ENCODE measurements around the gene SLC7A4.

The SLC7A4 gene

DNA sequence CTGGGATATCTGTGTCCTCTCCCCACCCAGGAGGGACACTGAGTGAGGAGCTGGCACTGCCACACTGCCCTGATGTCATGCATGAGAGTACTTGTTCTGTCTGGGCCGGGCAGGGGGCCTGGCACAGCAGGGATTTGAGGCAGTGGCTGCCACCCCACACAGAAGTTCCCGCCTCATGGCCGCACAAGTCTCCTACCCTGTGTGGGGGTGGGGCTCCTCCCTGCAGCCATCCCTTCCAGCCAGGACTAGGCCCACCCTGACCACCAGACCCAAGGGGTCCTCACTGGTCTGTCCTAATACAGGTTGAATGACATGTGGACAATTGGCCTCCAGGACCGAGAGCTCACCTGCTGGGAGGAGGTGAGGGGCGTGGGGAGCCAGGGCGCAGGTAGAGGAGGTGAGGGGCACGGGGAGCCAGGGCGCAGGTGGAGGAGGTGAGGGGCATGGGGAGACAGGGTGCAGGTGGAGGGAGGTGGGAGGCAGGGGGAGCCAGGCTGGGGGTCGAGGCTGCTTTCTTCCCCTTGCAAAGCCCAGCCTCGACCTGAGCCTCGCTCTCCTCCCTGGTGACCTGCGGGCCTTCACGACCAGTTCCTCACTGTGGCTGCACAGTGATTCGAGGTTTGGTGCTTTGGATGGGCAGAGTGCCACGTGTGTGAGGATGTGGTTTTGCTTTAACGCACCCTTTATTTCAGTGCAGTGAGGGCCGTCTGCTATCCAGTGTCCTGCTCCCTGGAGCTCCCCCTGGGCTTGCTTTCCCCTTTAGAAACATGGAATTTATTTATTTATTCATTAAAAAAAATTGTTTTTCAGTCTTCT, 42.8 kb downstream of the SLC7A4 start:
- no peak for DNase-seq (ENCODE audit: low spot score)
- in situ Hi-C loops (cut with MboI; ENCODE audit: low sequenced_read_pairs, unreplicated experiment) = no loop called here
- TF ChIP-seq CTCF (IDR thresholded peaks at IDR 0.05; ENCODE audit: borderline replicate concordance, control extremely low read depth, extremely low read depth, insufficient read depth, missing control alignments) = no peak

DNA sequence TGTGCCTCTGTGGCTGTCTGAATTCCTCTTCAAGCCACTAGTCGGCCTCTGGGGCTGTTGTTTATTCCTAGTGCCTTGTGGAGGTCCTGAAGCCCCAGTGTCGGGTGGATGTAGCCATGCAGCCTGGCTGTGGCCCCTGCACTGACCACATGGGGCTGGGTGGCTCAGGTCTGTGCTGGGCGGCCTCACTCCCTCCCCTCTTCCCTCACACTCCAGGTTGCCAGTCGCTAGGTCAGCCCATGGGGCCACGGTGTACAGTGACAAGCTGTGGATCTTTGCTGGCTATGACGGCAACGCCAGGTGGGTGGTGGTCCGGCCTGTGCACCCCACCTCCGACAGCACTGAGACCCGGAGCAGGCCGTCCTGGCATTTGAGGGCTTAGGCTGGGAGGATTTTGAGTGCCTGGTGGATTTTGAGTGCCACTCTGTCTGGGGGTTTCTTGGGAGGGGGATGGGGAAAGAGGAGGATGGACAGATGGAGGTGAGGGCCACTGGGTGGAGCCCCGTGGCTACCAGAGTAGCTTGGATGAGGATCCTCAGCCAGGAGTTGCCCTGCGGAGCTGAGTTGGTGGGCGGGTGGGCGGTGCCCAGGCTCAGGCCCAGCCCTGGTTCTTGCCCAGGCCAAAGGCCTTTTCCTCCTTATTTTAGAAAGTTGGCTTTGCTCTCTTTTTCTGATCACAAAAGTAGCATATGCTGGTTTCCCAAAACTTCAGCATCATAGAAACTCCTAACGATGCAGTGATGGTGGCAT, 43.6 kb downstream of the SLC7A4 start:
- TF ChIP-seq CTCF (IDR thresholded peaks at IDR 0.05; ENCODE audit: borderline replicate concordance, control extremely low read depth, extremely low read depth, insufficient read depth, missing control alignments) = no peak
- in situ Hi-C loops (cut with MboI; ENCODE audit: low sequenced_read_pairs, unreplicated experiment) = no loop called here
- no peak for DNase-seq (ENCODE audit: low spot score)

- in situ Hi-C loops (cut with MboI; ENCODE audit: low sequenced_read_pairs, unreplicated experiment) = no loop called here
- no peak for TF ChIP-seq CTCF (IDR thresholded peaks at IDR 0.05; ENCODE audit: borderline replicate concordance, control extremely low read depth, extremely low read depth, insufficient read depth, missing control alignments)
- DNase-seq (ENCODE audit: low spot score) = no peak
Observed at GRCh38 chr22:20987375-20987774, 45.0 kb downstream of the SLC7A4 start.

- in situ Hi-C loops (cut with MboI; ENCODE audit: low sequenced_read_pairs, unreplicated experiment) = no loop called here
- no peak for DNase-seq (ENCODE audit: low spot score)
- no peak for TF ChIP-seq CTCF (IDR thresholded peaks at IDR 0.05; ENCODE audit: borderline replicate concordance, control extremely low read depth, extremely low read depth, insufficient read depth, missing control alignments)
Observed at GRCh38 chr22:20986365-20986764, 46.0 kb downstream of the SLC7A4 start.

GRCh38 chr22:20985720-20986119, 46.6 kb downstream of the SLC7A4 start:
- in situ Hi-C loops (cut with MboI; ENCODE audit: low sequenced_read_pairs, unreplicated experiment) = no loop called here
- DNase-seq (ENCODE audit: low spot score) = no peak
- TF ChIP-seq CTCF (IDR thresholded peaks at IDR 0.05; ENCODE audit: borderline replicate concordance, control extremely low read depth, extremely low read depth, insufficient read depth, missing control alignments) = no peak

- DNase-seq (ENCODE audit: low spot score) = no peak
- in situ Hi-C loops (cut with MboI; ENCODE audit: low sequenced_read_pairs, unreplicated experiment) = no loop called here
- TF ChIP-seq CTCF (IDR thresholded peaks at IDR 0.05; ENCODE audit: borderline replicate concordance, control extremely low read depth, extremely low read depth, insufficient read depth, missing control alignments) = no peak
Observed at GRCh38 chr22:20983081-20983771, 49.1 kb downstream of the SLC7A4 start.
